Prostate gland (tissue), 2 donors: Measurements from ENCODE around the gene TAMM41. TPM values are rescaled to one million over a fixed set of nuclear protein-coding genes. Genes with fewer than 3 reads are reported as not detected.

ENCODE experiments used
- DNase-seq: peaks from one replicate; pipeline ENCODE4 v3.0.0-alpha.2; 2019; ENCODE audit warnings: low spot score
- H3K27ac ChIP-seq, 2 donors: fragments of 200-600 bp; sonication (generic); 2 replicates each; pipeline ENCODE4 v1.5.1; 2017 to 2019
- H3K27me3 ChIP-seq: fragments of 200-600 bp; sonication (generic); replicated peaks from 2 replicates; pipeline ENCODE4 v1.5.1; 2019; ENCODE audit not compliant: insufficient read depth
- H3K36me3 ChIP-seq, 2 donors: fragments of 200-600 bp; sonication (generic); 1 replicate in 1 of 2; 2 replicates in 1 of 2; pipeline versions ENCODE4 v1.5.1 to v1.8.1; 2017 to 2019
- H3K4me1 ChIP-seq: fragments of 200-600 bp; sonication (generic); replicated peaks from 2 replicates; pipeline ENCODE4 v1.5.1; 2019
- H3K4me3 ChIP-seq, 2 donors: fragments of 200-600 bp; sonication (generic); 2 replicates each; pipeline ENCODE4 v1.5.1; 2017 to 2019
- H3K9me3 ChIP-seq: fragments of 200-600 bp; sonication (generic); 2 replicates; pipeline ENCODE4 v1.5.1; 2017
- POLR2A ChIP-seq: fragments of 450-650 bp; IDR thresholded peaks from one replicate; pipeline ENCODE4 v1.6.1; 2016; ENCODE audit warnings: antibody characterized with exemption, mild to moderate bottlenecking
- POLR2AphosphoS5 ChIP-seq: sonication (generic); formaldehyde crosslinking; IDR thresholded peaks from one replicate; pipeline ENCODE4 v1.6.1; 2017; ENCODE audit warnings: antibody characterized with exemption
- WGBS: methylation state at CpG from one replicate; pipeline ENCODE4 v1.1.5; 2018; 5-methylcytosine and 5-hydroxymethylcytosine counted together
- intact Hi-C: fragments of 100-400 bp; cut with DNase I; formaldehyde crosslinking; loops from one replicate; pipeline ENCODE4 v1.14.2; 2022
- total RNA-seq, 2 donors: library from RNA; depleted of rRNA; stranded (reverse); fragments of >200 nt; gene quantifications; one replicate each; pipeline ENCODE4 v1.1.0, GENCODE V29; 2016
- TF ChIP-seq, protein P1 (sequence below), 4 experiments: fragments of 200-600 bp in 2 of 4; fragments of 450-650 bp in 2 of 4; sonication (generic) in 2 of 4; IDR thresholded peaks; 1 replicate in 3 of 4; 2 replicates in 1 of 4; pipeline ENCODE4 v1.5.1; 2016 to 2019; ENCODE audit warnings: antibody characterized with exemption in 4 of 4, mild to moderate bottlenecking in 2 of 4, moderate library complexity in 2 of 4

TAMM41 gene
- total RNA-seq, 2 donors from 2014 or later = 11.2 to 18.8 TPM

DNA sequence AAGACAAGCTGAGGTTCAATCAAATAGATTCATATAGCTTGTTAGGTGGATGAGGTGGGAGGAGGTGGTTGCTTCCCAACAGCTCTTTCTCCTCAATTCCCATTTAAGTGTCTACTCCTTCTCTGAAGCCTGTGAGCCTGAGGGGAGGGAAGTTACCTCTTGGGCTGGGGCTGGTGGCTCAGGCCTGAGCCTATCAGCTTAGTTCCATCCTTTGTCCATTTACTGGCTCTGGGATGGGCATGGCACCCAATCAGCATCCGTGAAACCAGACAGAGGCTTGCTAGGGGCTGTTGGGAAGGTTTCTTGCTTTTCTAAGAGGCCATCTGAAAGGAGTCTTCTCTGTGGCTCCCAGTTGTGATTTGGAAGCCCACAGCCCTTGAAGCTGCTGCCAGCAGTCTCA, 57.3 kb downstream of the TAMM41 start:
- Histone ChIP-seq H3K4me3 (no peak overlapping the region), H3K4me1 (no peaks in the 10 kb centered on the region), H3K9me3 (no peaks in the 10 kb centered on the region), H3K36me3 (no peaks in the 10 kb centered on the region), H3K27me3 (no peaks in the 10 kb centered on the region), H3K27ac (no peak overlapping the region)
- 86% methylated on average over 1 of the region's 1 CpG for WGBS
- TF ChIP-seq POLR2A = no peak
- TF ChIP-seq POLR2AphosphoS5 = no peak
- TF ChIP-seq, protein P1, sequence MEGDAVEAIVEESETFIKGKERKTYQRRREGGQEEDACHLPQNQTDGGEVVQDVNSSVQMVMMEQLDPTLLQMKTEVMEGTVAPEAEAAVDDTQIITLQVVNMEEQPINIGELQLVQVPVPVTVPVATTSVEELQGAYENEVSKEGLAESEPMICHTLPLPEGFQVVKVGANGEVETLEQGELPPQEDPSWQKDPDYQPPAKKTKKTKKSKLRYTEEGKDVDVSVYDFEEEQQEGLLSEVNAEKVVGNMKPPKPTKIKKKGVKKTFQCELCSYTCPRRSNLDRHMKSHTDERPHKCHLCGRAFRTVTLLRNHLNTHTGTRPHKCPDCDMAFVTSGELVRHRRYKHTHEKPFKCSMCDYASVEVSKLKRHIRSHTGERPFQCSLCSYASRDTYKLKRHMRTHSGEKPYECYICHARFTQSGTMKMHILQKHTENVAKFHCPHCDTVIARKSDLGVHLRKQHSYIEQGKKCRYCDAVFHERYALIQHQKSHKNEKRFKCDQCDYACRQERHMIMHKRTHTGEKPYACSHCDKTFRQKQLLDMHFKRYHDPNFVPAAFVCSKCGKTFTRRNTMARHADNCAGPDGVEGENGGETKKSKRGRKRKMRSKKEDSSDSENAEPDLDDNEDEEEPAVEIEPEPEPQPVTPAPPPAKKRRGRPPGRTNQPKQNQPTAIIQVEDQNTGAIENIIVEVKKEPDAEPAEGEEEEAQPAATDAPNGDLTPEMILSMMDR (IDR thresholded peaks at IDR 0.05) = no peak
- no peak for DNase-seq
- intact Hi-C loops = no loop called here

DNA sequence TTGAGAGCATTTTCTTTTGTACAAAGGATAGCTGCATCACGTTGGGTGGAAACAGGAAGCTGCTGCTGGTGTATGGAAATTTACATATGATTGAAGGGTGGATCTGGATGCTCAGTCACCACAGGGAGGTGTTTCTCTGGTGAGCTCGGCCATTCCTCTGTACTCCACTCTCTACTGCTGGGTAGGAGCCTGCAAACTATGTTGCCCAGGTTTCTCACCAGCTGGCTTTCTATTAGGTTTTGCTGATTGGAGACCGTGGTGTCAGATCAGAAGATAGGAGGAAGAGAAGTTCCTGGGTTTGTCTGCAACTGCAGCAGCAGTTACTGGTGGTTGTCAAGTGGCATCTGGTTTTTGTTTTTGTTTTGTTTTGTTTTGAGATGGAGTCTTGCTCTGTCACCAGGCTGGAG, 61.7 kb downstream of the TAMM41 start:
- Histone ChIP-seq H3K9me3 (no peaks in the 10 kb centered on the region), H3K27me3 (no peaks in the 10 kb centered on the region), H3K4me1 (no peaks in the 10 kb centered on the region), H3K36me3 (no peaks in the 10 kb centered on the region), H3K27ac (no peak overlapping the region), H3K4me3 (no peak overlapping the region)
- intact Hi-C loops = no loop called here
- WGBS = 65% methylated on average over 3 of the region's 3 CpGs
- TF ChIP-seq POLR2A (no peak), POLR2AphosphoS5 (no peak)
- TF ChIP-seq, protein P1 (IDR thresholded peaks at IDR 0.05) = no peak
- no peak for DNase-seq

DNA sequence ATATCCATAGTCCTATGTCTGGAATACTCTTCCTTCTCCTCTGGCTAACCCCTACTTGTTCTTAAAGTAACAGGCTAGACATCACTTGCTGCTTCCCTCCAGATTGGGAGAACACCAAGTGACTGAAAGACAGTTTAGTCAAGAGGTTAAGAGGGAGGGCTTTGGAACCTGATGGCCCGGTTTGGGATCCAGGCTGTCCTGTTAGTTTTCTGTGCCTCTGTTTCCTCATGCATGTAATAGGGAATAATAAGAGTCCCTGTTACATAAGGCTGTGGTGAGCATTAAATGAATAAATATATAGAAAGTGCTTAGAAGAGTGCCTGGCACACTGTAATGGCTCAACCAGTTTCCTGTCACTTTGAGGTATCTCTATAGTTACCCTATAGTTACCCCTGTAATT, 66.3 kb downstream of the TAMM41 start:
- no peak for DNase-seq
- Histone ChIP-seq H3K36me3 (no peaks in the 10 kb centered on the region), H3K27me3 (no peaks in the 10 kb centered on the region), H3K4me3 (no peak overlapping the region), H3K9me3 (no peaks in the 10 kb centered on the region), H3K27ac (no peak overlapping the region), H3K4me1 (no peaks in the 10 kb centered on the region)
- 44% methylated on average over 1 of the region's 1 CpG for WGBS
- intact Hi-C loops = no loop called here
- TF ChIP-seq, protein P1 (IDR thresholded peaks at IDR 0.05) = no peak
- TF ChIP-seq POLR2A (no peak), POLR2AphosphoS5 (no peak)

DNA sequence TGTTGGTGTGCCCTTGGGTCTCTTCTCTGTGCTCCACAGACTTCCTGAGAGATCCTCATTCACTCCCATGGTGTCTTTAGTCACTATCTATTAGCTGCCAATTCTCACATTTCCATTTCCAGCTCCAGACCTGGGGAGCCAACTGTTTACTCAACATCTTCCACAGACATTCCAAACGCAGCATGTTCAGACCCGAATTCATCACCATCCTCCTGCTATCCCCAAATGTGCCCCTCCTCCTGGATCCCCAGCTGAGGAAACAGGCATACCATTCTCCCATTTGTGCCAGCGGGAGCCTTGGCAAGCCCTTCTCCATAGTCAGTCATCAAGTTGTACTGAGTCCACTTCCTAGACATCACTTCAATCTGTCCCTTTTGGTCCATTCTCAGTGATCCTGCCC, 67.1 kb downstream of the TAMM41 start:
- WGBS = 60% methylated on average over 3 of the region's 3 CpGs
- Histone ChIP-seq H3K27me3 (no peaks in the 10 kb centered on the region), H3K36me3 (no peaks in the 10 kb centered on the region), H3K9me3 (no peaks in the 10 kb centered on the region), H3K27ac (no peak overlapping the region), H3K4me3 (no peak overlapping the region), H3K4me1 (no peaks in the 10 kb centered on the region)
- intact Hi-C loops = no loop called here
- no peak for DNase-seq
- TF ChIP-seq, protein P1 (IDR thresholded peaks at IDR 0.05) = no peak
- no peak for TF ChIP-seq POLR2A
- TF ChIP-seq POLR2AphosphoS5 = no peak

DNA sequence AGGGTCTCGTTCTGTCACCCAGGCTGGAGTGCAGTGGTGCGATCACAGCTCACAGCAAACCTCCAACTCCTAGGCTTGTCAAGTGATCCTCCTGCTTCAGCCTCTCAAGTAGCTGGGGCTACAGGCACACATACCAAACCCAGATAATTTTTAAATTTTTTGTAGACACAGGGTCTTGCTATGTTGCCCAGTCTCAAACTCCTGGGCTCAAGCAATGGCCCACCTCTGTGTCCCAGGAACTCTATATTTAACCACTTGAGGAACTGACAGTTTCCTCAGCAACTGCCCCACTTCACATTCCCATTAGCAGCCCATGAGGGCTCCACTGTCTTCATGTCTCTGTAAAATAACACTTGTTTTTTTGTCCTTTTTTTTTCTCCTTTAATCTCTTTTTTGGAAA, 68.4 kb downstream of the TAMM41 start:
- H3K4me3 ChIP-seq = no peak overlapping the region
- no peak for TF ChIP-seq POLR2A
- TF ChIP-seq, protein P1 (IDR thresholded peaks at IDR 0.05) = no peak
- TF ChIP-seq POLR2AphosphoS5 = no peak
- H3K36me3 ChIP-seq = no peaks in the 10 kb centered on the region
- no peak for DNase-seq
- intact Hi-C loops = no loop called here
- H3K4me1 ChIP-seq = peaks cover 7% of the 10 kb centered on the region
- H3K27me3 ChIP-seq = no peaks in the 10 kb centered on the region
- no peaks in the 10 kb centered on the region for H3K9me3 ChIP-seq
- H3K27ac ChIP-seq = no peak overlapping the region
- WGBS = 100% methylated on average over 2 of the region's 2 CpGs
